DMS114 treated with DMSO at 0.1 percent for 48 hours (cell line): Measurements from ENCODE around the gene IQCF2.
"Not testable (repeated sequence)": the region's sequence is repeated elsewhere in the genome, so short reads cannot be mapped to it uniquely, and the experiment has no call there.

Source experiments
- DNase-seq: peaks from one replicate; lab custom pipeline; 2025; ENCODE audit not compliant: unreplicated experiment; lab: John Stamatoyannopoulos, UW

IQCF2 gene

GRCh38 chr3:51876186-51876585, 14.8 kb downstream of the IQCF2 start:
- no peak for DNase-seq

GRCh38 chr3:51879937-51880336, 18.5 kb downstream of the IQCF2 start:
- no peak for DNase-seq

- no peak for DNase-seq
These were observed 25.0 kb downstream of the IQCF2 start for GRCh38 chr3:51886447-51886846.

GRCh38 chr3:51887620-51888019, 26.2 kb downstream of the IQCF2 start:
- DNase-seq: no peak

DNA sequence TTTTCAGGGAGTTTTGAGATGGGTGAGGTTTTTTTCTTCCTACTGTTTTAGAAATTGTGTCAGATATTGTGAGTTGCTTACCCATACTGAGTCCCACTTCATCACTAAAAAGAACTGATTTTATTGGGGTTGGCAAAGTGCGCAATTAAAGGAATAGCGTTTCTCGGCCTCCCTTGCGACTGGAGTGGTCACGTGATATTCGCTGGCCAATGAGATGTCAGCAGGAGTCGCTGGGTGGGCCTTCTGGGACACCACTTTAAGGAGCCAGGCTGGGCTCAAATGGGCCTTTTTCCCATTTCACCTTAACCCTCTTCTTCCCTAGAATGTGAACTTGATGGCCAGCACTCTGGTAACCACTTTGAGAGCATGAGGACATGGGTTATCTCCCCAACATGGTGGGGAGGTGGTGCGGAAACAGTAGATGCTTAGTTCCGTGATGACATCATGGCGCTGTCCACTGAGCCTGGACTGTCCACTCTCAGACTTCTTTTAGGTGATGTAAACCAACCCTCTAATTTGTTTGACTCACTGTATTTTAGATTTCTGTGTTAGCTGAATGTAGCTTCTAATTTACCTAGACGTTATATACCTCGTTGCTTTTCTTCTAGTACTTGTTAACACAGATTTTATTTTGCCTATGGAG, 27.2 kb downstream of the IQCF2 start:
- DNase-seq: no peak

GRCh38 chr3:51891242-51892039, 30.0 kb downstream of the IQCF2 start:
- DNase-seq: no peak

DNA sequence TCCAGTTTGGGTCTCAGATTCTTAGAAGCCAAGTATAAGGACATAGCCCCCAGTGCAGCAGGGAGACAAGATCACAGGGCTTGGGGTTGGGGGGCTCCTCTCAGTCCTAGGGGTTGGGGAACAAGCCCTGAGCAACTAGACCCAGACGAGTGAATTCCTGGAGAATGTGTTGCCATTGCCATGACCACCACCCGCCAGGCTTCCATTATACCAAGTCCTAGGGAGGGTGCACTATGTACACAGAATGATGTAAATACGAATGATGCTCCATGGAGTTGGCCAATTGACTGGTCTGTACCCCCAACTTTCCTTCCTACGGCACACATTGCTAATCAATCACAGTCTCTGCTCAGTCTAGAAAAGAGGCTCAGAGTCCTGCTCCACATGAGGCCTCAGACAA, 33.0 kb downstream of the IQCF2 start:
- no peak for DNase-seq

GRCh38 chr3:51894939-51895338, 33.5 kb downstream of the IQCF2 start:
- DNase-seq: no peak

DNA sequence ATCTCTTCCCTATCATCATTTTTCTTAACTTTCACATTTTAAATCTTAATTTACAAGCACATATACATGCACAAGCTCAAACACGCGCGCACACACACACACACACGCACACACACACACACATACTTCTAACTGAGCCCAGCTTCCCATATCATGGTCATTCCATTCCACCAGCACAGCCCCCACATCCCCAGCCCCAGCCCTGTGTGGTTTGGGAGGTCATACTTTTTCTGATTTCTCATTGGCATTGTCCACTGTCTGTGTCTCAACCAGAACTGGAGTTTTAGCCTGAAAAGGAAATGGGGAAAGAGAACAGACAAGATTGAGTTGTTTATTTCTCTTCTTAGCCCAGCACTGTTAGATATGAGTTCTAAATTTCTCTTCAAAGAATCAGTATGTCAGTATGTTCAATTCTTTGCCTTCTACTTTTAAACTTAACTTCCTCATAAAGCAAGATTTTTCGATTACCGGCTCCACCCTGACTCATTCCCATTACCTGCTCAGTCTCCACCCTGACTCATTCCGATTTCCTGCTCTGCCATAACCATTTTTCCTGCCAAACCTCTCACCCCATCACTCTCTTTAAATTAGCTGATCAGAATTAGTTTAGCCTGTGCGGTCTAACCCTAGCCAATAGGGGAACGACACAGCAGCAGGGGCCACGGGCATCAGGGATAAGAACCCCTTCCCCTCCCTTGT, 35.3 kb downstream of the IQCF2 start:
- no peak for DNase-seq

- DNase-seq: no peak
These were observed 36.0 kb downstream of the IQCF2 start for GRCh38 chr3:51897391-51897790.

DNA sequence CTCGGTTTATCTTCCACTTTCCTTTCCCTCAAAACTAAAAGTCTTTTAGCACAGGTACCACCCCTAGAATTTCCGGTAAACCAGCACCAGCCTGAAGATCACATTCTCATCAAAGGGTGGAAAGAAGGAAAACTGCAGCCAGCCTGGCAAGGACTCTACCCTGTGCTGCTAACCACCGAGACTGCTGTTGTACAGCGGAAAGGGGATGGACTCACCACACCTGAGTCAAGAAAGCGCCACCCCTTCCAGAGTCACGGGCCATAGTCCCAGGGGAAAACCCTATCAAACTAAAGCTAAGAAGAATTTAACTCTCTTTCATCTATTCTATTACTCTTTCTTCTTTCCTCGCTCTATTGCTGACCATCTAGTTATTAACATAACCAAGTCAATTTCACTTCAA, 38.6 kb downstream of the IQCF2 start:
- not testable (repeated sequence) for DNase-seq

- not testable (repeated sequence) for DNase-seq
These were observed 40.9 kb downstream of the IQCF2 start for GRCh38 chr3:51902361-51902760.

DNA sequence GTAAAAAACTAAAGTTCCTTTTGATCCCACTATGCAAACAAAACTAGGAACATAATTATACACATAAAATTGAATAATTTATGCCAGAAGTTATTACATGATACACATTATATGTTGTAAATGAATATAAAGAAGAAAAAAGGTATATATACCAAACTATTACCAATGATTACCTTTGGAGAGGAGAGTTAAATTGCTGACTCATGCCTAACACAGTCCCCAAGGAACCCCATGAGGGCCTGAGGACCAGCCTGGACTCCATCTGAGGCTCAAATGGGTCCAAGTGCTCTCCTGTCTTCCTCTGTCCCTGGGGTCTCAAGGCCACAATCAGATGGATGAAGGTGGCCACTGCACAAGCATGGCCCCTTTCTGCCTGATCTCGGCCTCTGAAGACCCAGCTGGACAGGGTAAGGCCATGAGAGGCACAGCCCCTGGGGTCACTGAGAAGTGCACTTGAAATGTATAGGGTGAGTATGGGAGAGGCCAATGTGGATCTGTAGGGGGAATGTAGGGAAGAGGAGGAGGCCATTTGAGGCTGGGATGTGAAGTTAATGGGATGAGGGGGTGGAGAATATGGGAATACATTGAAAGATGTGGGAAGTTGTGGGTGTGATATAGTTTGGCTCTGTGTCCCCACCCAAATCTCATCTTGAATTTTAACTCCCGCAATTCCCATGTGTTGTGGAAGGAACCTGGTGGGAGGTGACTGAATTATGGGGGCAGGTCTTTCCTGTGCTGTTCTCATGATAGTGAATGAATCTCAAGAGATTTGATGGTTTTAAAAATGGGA, 42.8 kb downstream of the IQCF2 start:
- no peak for DNase-seq

- DNase-seq: no peak
These were observed 46.6 kb downstream of the IQCF2 start for GRCh38 chr3:51908026-51908425.
